MCF 10A (cell line): ENCODE data around the gene LILRB5. TPM values are rescaled to one million over a fixed set of nuclear protein-coding genes. Genes with fewer than 3 reads are reported as not detected.
"Not testable (repeated sequence)": the region's sequence is repeated elsewhere in the genome, so short reads cannot be mapped to it uniquely, and the experiment has no call there.

Experiments
- BruUV-seq: library from RNA; stranded (reverse); fragments of 400-500 nt; replicated peaks from 2 replicates; lab custom pipeline; 2021; lab: Mats Ljungman, UMichigan
- CTCF ChIA-PET: fragments of 300-600 bp; sonication (Branson Sonifier 250); formaldehyde crosslinking; extraction: SDS; loops from one replicate; lab custom pipeline; 2021; ENCODE audit warnings: antibody characterized with exemption, inconsistent platforms; lab: Yijun Ruan, JAX
- POLR2A ChIA-PET: fragments of 300-600, 350-650 bp; sonication (Branson Sonifier 250); formaldehyde crosslinking; extraction: SDS; loops from one replicate; lab custom pipeline; 2020; ENCODE audit warnings: antibody characterized with exemption, inconsistent platforms; lab: Yijun Ruan, JAX
- DNase-seq: peaks from one replicate; pipeline ENCODE4 v3.0.0-alpha.2; 2018; ENCODE audit not compliant: unreplicated experiment
- H3K27ac Mint-ChIP-seq: one replicate; pipeline ENCODE4 v1.8.0; 2022; ENCODE audit warnings: mild to moderate bottlenecking, low read depth, mixed read lengths; ENCODE audit not compliant: unreplicated experiment
- H3K27me3 Mint-ChIP-seq: one replicate; pipeline ENCODE4 v1.8.0; 2022; ENCODE audit warnings: mixed read lengths; ENCODE audit not compliant: insufficient read depth, unreplicated experiment
- H3K36me3 Mint-ChIP-seq: one replicate; pipeline ENCODE4 v1.8.0; 2022; ENCODE audit warnings: mild to moderate bottlenecking, moderate library complexity, mixed read lengths; ENCODE audit not compliant: insufficient read depth, unreplicated experiment
- H3K4me1 Mint-ChIP-seq: one replicate; pipeline ENCODE4 v1.8.0; 2022; ENCODE audit warnings: mixed read lengths; ENCODE audit not compliant: insufficient read depth, unreplicated experiment
- H3K4me3 Mint-ChIP-seq: one replicate; pipeline ENCODE4 v1.8.0; 2022; ENCODE audit warnings: mild to moderate bottlenecking, moderate library complexity, mixed read lengths; ENCODE audit not compliant: unreplicated experiment
- H3K9me3 Mint-ChIP-seq: one replicate; pipeline ENCODE4 v1.8.0; 2022; ENCODE audit warnings: mixed read lengths; ENCODE audit not compliant: unreplicated experiment
- intact Hi-C: fragments of 100-400 bp; cut with micrococcal nuclease; formaldehyde crosslinking; loops from 2 replicates; pipeline ENCODE4 v1.14.1; 2022
- total RNA-seq: library from RNA; stranded (reverse); gene quantifications from 2 replicates; pipeline ENCODE4 v1.2.3, GENCODE V29; 2022
- TF ChIP-seq, protein P1 (sequence below): fragments of 200-600 bp; IDR thresholded peaks from one replicate; pipeline ENCODE4 v1.8.0; 2022; ENCODE audit warnings: antibody characterized with exemption, mild to moderate bottlenecking; ENCODE audit not compliant: unreplicated experiment

The LILRB5 gene
- total RNA-seq, 1 experiment from 2014 or later = not detected

DNA sequence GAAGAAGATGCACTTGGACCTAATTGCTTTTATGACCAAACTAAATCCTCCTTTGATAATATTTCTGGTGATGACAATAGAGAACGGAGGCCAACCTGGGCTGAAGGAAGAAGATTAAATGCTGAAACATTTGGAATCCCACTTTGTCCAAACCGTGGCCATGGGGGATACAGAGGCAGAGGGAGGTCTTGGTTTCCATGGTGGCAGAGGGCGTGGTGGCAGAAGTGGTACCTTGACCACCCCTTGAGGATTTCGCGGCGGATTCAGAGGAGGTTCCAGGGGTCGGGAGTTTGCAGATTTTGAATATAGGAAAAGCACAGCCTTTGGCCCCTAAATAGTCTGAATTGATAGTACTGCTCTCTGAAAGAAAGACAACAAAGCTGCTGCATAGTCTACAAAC is 27.0 kb downstream of the LILRB5 start:
- H3K27ac Mint-ChIP-seq = no peak overlapping the region
- TF ChIP-seq, protein P1, sequence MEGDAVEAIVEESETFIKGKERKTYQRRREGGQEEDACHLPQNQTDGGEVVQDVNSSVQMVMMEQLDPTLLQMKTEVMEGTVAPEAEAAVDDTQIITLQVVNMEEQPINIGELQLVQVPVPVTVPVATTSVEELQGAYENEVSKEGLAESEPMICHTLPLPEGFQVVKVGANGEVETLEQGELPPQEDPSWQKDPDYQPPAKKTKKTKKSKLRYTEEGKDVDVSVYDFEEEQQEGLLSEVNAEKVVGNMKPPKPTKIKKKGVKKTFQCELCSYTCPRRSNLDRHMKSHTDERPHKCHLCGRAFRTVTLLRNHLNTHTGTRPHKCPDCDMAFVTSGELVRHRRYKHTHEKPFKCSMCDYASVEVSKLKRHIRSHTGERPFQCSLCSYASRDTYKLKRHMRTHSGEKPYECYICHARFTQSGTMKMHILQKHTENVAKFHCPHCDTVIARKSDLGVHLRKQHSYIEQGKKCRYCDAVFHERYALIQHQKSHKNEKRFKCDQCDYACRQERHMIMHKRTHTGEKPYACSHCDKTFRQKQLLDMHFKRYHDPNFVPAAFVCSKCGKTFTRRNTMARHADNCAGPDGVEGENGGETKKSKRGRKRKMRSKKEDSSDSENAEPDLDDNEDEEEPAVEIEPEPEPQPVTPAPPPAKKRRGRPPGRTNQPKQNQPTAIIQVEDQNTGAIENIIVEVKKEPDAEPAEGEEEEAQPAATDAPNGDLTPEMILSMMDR = no peak
- CTCF ChIA-PET = interaction anchor here (0.9 kb wide), 1 partner anchor 212 kb away, joined by 3 read pairs; no protein-coding TSS in a partner anchor
- intact Hi-C loops = no loop called here
- POLR2A ChIA-PET = no interaction called here
- BruUV-seq = no TSS peak
- H3K36me3 Mint-ChIP-seq = no peaks in the 10 kb centered on the region
- peaks cover 33% of the 10 kb centered on the region for H3K27me3 Mint-ChIP-seq
- H3K9me3 Mint-ChIP-seq = peaks cover 7% of the 10 kb centered on the region
- no peak overlapping the region for H3K4me3 Mint-ChIP-seq
- DNase-seq = no peak
- H3K4me1 Mint-ChIP-seq = no peaks in the 10 kb centered on the region

DNA sequence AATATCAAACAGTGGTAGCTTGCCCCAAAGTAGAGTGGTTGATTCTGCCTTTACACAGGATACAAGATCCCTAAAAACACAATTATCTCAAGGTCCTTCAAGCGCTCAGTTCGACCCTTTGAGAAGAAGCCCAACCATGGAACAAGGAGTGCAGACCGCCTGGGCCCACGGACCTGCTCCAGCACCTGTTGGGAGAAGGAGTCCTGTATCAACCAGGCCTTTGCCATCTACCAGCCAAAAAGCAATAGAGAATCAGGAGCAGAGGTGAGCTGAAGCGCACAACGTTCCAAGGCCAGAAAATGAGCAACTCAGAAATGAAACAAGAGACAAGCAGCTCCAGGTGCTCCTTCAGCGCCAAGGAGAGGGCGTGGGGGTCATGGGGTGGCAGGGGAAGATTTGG is 27.9 kb downstream of the LILRB5 start:
- intact Hi-C loops = no loop called here
- peaks cover 39% of the 10 kb centered on the region for H3K27me3 Mint-ChIP-seq
- peaks cover 3% of the 10 kb centered on the region for H3K9me3 Mint-ChIP-seq
- no TSS peak for BruUV-seq
- no peak for DNase-seq
- no peak overlapping the region for H3K4me3 Mint-ChIP-seq
- no peaks in the 10 kb centered on the region for H3K36me3 Mint-ChIP-seq
- no peak overlapping the region for H3K27ac Mint-ChIP-seq
- no peaks in the 10 kb centered on the region for H3K4me1 Mint-ChIP-seq
- ChIA-PET POLR2A (interaction anchor here (1.0 kb wide), 1 partner anchor 39 kb away, joined by 4 read pairs; no protein-coding TSS in a partner anchor), CTCF (interaction anchor here (0.6 to 1.6 kb wide), 4 partner anchors 8 to 467 kb away, joined by 3 to 6 read pairs (median 4); no protein-coding TSS in a partner anchor)
- TF ChIP-seq, protein P1 = no peak

DNA sequence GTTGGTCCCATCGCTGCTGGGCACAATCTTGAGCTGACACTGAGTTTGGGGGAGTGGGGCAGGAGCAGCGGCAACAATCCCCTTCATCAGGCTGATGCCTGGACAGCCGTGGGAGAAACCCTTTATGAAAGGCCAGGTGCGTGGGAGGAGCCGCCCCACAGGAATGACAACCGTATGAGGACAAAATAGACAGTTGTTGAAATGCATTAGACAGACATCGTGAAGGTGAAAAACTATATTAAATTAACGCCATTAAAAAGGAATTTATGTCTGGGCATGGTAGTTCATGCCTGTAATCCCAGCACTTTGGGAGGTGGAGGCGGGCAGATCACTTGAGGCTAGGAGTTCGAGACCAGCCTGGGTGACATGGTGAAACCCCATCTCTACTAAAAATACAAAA is 32.5 kb downstream of the LILRB5 start:
- H3K4me3 Mint-ChIP-seq, H3K9me3 Mint-ChIP-seq, BruUV-seq, H3K36me3 Mint-ChIP-seq, intact Hi-C loops, POLR2A ChIA-PET, DNase-seq, H3K27ac Mint-ChIP-seq, H3K4me1 Mint-ChIP-seq: not testable (repeated sequence)
- H3K27me3 Mint-ChIP-seq = peaks cover 46% of the 10 kb centered on the region
- CTCF ChIA-PET = interaction anchor here (0.6 to 1.1 kb wide), 2 partner anchors 198 to 257 kb away, joined by 3 read pairs; no protein-coding TSS in a partner anchor

DNA sequence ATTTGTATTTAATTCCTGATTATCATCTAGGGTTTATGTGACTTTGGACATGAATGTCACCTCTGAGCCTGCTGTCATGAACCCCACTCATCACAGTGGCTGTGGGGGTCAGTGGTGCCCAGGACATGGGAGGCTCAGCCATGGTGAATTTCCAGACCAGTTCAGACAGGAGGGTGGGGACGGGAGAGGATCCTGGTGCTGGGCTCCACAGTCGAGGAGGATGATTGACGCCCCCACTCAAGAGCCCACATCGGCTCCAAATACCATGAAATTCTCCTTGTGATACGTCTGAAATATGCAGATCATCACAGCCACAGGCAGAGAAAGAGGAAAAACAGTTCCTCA is 33.2 kb downstream of the LILRB5 start:
- H3K27ac Mint-ChIP-seq, intact Hi-C loops, BruUV-seq, H3K9me3 Mint-ChIP-seq, POLR2A ChIA-PET, H3K4me1 Mint-ChIP-seq, DNase-seq, H3K4me3 Mint-ChIP-seq, H3K36me3 Mint-ChIP-seq: not testable (repeated sequence)
- CTCF ChIA-PET = interaction anchor here (0.7 kb wide), 1 partner anchor 51 kb away, joined by 3 read pairs; no protein-coding TSS in a partner anchor
- H3K27me3 Mint-ChIP-seq = peaks cover 39% of the 10 kb centered on the region

DNA sequence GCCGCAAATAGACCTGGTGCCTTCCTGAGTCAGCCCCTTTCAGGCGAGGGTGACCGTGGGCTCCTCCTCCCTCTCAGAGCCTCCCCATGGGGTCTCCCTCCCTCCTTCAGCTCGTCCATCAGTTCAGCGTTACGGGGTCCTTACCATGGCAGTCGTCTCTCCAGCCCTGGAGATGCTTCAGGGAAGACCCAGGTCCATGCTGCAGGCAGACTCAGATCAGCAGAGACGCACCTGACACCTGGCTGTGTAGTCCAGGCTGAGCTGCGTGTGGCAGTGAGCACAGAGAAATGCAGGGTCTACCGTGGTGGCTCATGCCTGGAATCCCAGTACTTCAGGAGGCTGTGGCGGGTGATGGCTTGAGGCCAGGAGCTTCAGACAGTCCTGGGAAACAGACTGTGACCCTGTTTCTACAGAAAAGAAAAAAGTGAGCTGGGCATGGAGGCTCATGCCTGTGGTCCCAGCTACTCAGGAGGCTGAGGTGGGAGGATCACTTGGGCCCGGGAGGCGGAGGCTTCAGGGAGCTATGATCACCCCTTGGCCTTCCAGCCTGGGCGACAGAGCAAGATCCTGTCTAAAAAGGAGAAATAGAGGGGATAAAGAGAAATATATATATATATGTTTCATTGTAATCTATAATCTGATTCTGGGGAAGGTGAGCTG is 33.7 kb downstream of the LILRB5 start:
- H3K27ac Mint-ChIP-seq, H3K4me3 Mint-ChIP-seq, H3K36me3 Mint-ChIP-seq, intact Hi-C loops, DNase-seq, H3K9me3 Mint-ChIP-seq, H3K4me1 Mint-ChIP-seq, POLR2A ChIA-PET, BruUV-seq: not testable (repeated sequence)
- CTCF ChIA-PET = interaction anchor here (0.6 to 1.3 kb wide), 3 partner anchors 12 to 274 kb away, joined by 3 to 5 read pairs (median 4); no protein-coding TSS in a partner anchor
- peaks cover 35% of the 10 kb centered on the region for H3K27me3 Mint-ChIP-seq

DNA sequence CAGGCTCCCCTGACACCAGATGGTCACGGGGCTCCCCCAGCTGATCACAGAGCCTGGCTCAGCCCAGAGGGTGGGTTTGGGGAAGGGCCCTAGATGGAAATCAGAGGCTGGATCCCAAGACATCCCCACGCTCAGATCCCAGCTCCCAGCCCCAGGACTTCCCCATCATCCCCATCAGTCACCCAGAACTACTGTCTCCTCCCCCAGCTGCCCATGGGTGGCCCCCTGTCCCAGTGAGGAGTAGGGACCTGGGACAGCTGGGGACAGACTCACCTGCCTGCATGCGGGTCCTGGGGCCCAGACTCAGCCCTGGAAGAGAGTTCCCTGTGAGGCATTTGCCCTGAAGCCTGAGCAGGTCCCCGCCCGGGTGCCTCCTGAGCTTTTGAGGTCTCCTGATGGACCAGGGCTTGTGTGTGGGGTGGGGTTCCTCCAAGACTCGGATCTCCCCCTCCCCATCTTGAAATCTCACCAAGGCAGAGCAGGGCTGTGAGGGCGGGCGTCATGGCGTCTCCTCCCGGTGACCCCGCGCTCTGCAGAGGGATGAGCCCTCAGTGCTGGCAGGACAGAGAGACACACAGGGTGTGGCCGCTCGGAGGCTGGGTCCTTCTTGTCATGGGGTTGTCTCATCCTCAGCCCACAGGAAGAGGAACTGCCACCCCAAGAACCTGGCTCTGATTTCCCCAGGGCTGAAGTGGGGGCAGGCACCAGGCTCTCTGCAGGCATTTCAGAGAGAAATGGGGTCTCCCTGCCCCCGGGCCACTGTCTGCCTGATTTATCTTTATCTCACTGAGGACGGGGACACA is 34.4 kb downstream of the LILRB5 start, which contains the start of gene LILRB3:
LILRB3 (minus strand) TSS at position 534 of the 803 bp plus-strand sequence; CDS start at position 503, 31 bp downstream.
- peaks cover 35% of the 10 kb centered on the region for H3K27me3 Mint-ChIP-seq
- H3K36me3 Mint-ChIP-seq, intact Hi-C loops, H3K4me1 Mint-ChIP-seq, H3K4me3 Mint-ChIP-seq, POLR2A ChIA-PET, H3K9me3 Mint-ChIP-seq, H3K27ac Mint-ChIP-seq, BruUV-seq, DNase-seq: not testable (repeated sequence)
- CTCF ChIA-PET = interaction anchor here (0.6 to 1.3 kb wide), 3 partner anchors 13 to 273 kb away, joined by 3 to 5 read pairs (median 4); no protein-coding TSS in a partner anchor

DNA sequence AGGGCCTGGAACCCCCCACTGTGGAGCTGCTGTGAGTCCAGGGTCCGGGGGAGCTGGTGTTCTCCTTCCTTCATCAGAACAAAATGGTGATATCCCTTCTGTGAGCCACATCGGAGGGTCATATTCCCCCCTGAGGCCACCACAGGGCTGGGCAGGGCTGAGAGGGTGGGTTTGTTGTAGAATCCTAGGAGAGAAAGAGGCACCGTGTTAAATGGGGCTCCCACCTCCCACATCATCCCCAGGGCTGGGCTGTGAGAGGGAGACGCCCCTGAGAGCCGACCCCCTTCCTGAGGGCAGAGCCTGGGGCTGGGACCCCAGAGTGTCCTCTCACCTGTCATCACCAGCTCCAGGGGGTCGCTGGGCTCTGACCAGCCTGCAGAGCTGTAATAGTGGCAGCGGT is 35.1 kb downstream of the LILRB5 start:
- CTCF ChIA-PET = interaction anchor here (1.2 kb wide), 1 partner anchor 49 kb away, joined by 3 read pairs; no protein-coding TSS in a partner anchor

More for the DNA sequence above, 35.1 kb downstream of the LILRB5 start:
- H3K27ac Mint-ChIP-seq, H3K9me3 Mint-ChIP-seq, H3K4me1 Mint-ChIP-seq, H3K4me3 Mint-ChIP-seq, BruUV-seq, intact Hi-C loops, DNase-seq, POLR2A ChIA-PET, H3K36me3 Mint-ChIP-seq: not testable (repeated sequence)
- H3K27me3 Mint-ChIP-seq = peaks cover 35% of the 10 kb centered on the region
